IPS-15b (cell line): Measurements from ENCODE around the gene GRM7.

Experiments
- H3K27me3 ChIP-seq: one replicate; pipeline ENCODE4 v1.6.1; 2013; ENCODE audit warnings: low read length; ENCODE audit not compliant: control insufficient read depth, insufficient read depth
- H3K36me3 ChIP-seq: one replicate; pipeline ENCODE4 v1.6.1; 2013; ENCODE audit warnings: low read length; ENCODE audit not compliant: control insufficient read depth, insufficient read depth
- H3K4me1 ChIP-seq: one replicate; pipeline ENCODE4 v1.6.1; 2013; ENCODE audit warnings: mild to moderate bottlenecking, low read length; ENCODE audit not compliant: control insufficient read depth, insufficient read depth
- H3K4me3 ChIP-seq: one replicate; pipeline ENCODE4 v1.5.1; 2013; ENCODE audit warnings: low read depth, low read length
- H3K9ac ChIP-seq: one replicate; pipeline ENCODE4 v1.6.1; 2013; ENCODE audit warnings: low read depth, mild to moderate bottlenecking, low read length
- H3K9me3 ChIP-seq: one replicate; pipeline ENCODE4 v1.6.1; 2013; ENCODE audit warnings: mild to moderate bottlenecking, low read length; ENCODE audit not compliant: control insufficient read depth, insufficient read depth

The GRM7 gene

GRCh38 chr3:7469866-7470265, 609.0 kb downstream of the GRM7 start:
- Histone ChIP-seq H3K9ac (no peak overlapping the region), H3K27me3 (no peaks in the 10 kb centered on the region), H3K36me3 (no peaks in the 10 kb centered on the region)

DNA sequence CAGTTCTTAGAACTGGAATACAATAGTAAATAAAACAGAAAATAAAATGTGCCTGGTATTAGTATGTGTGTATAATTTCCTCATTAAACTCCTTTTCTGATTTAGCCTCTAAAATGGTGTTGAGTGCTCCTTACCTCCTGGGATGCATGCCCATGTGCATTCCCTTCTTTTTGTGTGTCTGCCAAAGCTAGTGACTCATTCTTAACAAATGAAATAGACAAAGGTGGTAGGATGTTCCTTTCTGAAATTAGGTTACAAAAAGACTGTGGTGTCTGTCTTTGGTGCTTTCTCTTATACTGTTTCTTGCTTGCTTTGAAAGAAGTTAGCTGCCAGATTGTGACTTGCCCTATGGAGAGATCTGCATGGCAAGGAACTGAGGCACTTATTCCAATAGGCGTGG, 623.7 kb downstream of the GRM7 start:
- no peaks in the 10 kb centered on the region for H3K4me1 ChIP-seq
- no peaks in the 10 kb centered on the region for H3K27me3 ChIP-seq
- no peak overlapping the region for H3K4me3 ChIP-seq
- no peaks in the 10 kb centered on the region for H3K9me3 ChIP-seq
- H3K36me3 ChIP-seq: no peaks in the 10 kb centered on the region
- no peak overlapping the region for H3K9ac ChIP-seq

More at GRCh38 chr3:7469866-7470265, 609.0 kb downstream of the GRM7 start:
- Histone ChIP-seq H3K4me1 (no peaks in the 10 kb centered on the region), H3K4me3 (no peak overlapping the region), H3K9me3 (no peaks in the 10 kb centered on the region)

- Histone ChIP-seq H3K4me1 (no peaks in the 10 kb centered on the region), H3K9ac (no peak overlapping the region), H3K36me3 (no peaks in the 10 kb centered on the region), H3K9me3 (no peaks in the 10 kb centered on the region), H3K27me3 (no peaks in the 10 kb centered on the region), H3K4me3 (no peak overlapping the region)
These were observed 626.8 kb downstream of the GRM7 start for GRCh38 chr3:7487763-7488162.

- no peaks in the 10 kb centered on the region for H3K9me3 ChIP-seq
- no peak overlapping the region for H3K9ac ChIP-seq
- H3K27me3 ChIP-seq: no peaks in the 10 kb centered on the region
- H3K4me1 ChIP-seq: no peaks in the 10 kb centered on the region
- no peaks in the 10 kb centered on the region for H3K36me3 ChIP-seq
- no peak overlapping the region for H3K4me3 ChIP-seq
These were observed 628.5 kb downstream of the GRM7 start for GRCh38 chr3:7489417-7489816.

- H3K36me3 ChIP-seq: no peaks in the 10 kb centered on the region
- no peaks in the 10 kb centered on the region for H3K27me3 ChIP-seq
- no peaks in the 10 kb centered on the region for H3K4me1 ChIP-seq
- H3K9ac ChIP-seq: no peak overlapping the region
- no peak overlapping the region for H3K4me3 ChIP-seq
- H3K9me3 ChIP-seq: no peaks in the 10 kb centered on the region
These were observed 637.8 kb downstream of the GRM7 start for GRCh38 chr3:7498715-7499114.

- no peaks in the 10 kb centered on the region for H3K36me3 ChIP-seq
- H3K4me1 ChIP-seq: no peaks in the 10 kb centered on the region
- no peaks in the 10 kb centered on the region for H3K9me3 ChIP-seq
- H3K4me3 ChIP-seq: no peak overlapping the region
- H3K9ac ChIP-seq: no peak overlapping the region
- H3K27me3 ChIP-seq: no peaks in the 10 kb centered on the region
These were observed 642.5 kb downstream of the GRM7 start for GRCh38 chr3:7503431-7503830.

DNA sequence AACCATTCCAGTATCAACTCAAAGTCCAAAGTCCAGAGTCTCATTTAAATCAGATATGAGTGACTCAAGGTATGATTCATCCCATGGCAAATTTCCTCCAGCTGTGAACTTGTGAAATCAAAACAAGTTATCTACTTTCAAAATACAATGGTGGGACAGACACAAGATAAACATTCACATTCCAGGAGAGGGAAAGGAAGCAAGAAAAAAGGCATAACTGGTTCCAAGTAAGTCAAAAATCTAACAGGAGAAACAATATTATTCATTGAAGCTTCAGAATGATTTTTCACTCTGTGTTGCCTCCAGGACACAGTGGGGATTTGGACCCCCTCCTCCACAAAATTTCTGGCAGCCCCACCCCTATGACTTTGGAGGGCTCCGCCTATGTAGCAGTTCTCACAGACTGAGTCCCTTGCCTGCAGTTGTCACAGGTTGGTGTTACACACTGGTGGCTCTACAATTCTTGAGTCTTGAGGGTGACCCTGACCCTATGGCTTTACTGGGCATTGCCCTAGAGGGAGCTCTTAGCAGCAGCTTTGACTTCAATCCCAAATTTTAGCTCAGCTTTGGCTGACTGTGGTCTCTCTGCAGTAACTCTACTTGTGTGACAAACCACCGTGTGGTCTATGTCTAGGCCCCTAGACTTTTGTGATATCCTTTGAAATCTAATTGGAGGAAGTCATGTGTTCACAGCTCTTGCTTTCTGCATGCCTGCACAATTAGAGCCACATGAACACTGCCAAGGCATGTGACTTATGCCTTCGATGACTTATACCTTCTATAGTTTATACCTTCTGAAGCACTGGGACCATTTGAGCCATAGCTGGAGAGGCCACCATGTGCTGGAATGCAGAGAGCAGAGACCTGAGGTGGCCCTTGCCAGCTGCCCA, 644.2 kb downstream of the GRM7 start:
- Histone ChIP-seq H3K9ac (no peak overlapping the region), H3K9me3 (no peaks in the 10 kb centered on the region)

GRCh38 chr3:7506606-7507180, 645.8 kb downstream of the GRM7 start:
- no peaks in the 10 kb centered on the region for H3K9me3 ChIP-seq
- H3K27me3 ChIP-seq: no peaks in the 10 kb centered on the region
- no peak overlapping the region for H3K4me3 ChIP-seq
- H3K36me3 ChIP-seq: no peaks in the 10 kb centered on the region
- no peaks in the 10 kb centered on the region for H3K4me1 ChIP-seq
- no peak overlapping the region for H3K9ac ChIP-seq

More for the DNA sequence above, 644.2 kb downstream of the GRM7 start:
- Histone ChIP-seq H3K27me3 (no peaks in the 10 kb centered on the region), H3K36me3 (no peaks in the 10 kb centered on the region), H3K4me3 (no peak overlapping the region), H3K4me1 (no peaks in the 10 kb centered on the region)

DNA sequence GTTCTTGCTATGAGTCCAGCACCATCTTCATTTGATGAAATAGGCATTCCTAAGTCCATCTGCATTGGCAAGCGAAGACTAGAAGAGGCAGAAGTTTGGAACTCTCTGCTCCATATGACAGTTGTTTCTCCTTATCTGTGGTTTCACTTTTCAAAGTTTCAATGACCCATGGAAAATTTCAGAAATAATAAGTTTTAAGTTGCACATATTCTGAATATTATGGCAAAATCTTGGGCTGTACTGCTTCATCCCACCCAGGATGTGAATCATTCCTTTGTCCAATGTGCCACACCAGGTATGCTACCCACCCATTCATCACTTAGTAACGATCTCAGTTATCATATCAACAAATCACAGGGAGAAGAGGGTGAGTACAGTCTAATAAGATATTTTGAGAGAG, 647.9 kb downstream of the GRM7 start:
- no peak overlapping the region for H3K4me3 ChIP-seq
- no peaks in the 10 kb centered on the region for H3K36me3 ChIP-seq
- no peaks in the 10 kb centered on the region for H3K27me3 ChIP-seq
- no peak overlapping the region for H3K9ac ChIP-seq
- no peaks in the 10 kb centered on the region for H3K9me3 ChIP-seq
- H3K4me1 ChIP-seq: no peaks in the 10 kb centered on the region

DNA sequence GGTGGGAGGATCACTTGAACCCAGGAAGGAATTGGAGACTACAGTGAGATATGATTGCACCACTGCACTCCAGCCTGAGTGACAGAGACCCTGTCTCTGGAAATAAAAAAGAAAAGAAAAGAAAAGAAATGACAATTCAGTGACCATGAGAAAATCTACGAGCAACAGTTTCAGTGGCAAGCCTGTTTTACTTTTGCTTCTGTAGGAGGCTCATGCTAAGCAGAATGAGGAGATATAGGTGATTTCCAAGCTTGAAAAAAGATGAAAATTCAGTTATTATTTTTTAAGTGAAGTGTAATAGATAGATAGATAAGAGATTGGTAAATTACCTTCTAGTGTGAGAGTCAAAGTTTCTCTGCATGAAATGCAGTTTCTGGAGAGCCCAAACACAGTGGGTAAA, 651.1 kb downstream of the GRM7 start:
- Histone ChIP-seq H3K36me3 (no peaks in the 10 kb centered on the region), H3K4me3 (no peak overlapping the region), H3K27me3 (no peaks in the 10 kb centered on the region), H3K9me3 (no peaks in the 10 kb centered on the region), H3K9ac (no peak overlapping the region), H3K4me1 (no peaks in the 10 kb centered on the region)

DNA sequence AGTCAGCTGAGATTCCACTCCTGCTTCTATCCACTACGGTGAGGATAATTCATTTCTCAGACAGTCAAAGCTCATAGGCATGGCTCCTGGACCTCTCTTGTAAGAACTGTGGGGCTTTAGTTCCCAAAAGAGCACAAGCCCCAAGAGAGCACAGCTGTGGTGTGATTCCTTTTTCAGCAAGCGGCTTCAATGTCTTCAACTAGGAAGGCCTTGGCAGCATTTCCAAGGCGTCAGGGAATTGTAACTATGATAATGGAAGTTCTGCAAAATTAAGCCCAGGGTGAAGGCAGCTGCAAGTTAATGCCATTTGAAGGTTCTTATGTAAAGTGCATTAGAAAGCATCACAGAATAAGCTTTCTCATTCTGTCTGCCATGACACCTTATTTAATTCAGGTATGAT, 657.1 kb downstream of the GRM7 start:
- H3K9ac ChIP-seq: no peak overlapping the region

GRCh38 chr3:7518456-7518855, 657.5 kb downstream of the GRM7 start:
- no peak overlapping the region for H3K4me3 ChIP-seq
- H3K27me3 ChIP-seq: no peaks in the 10 kb centered on the region
- no peaks in the 10 kb centered on the region for H3K9me3 ChIP-seq
- H3K4me1 ChIP-seq: no peaks in the 10 kb centered on the region
- H3K36me3 ChIP-seq: no peaks in the 10 kb centered on the region
- no peak overlapping the region for H3K9ac ChIP-seq

More for the DNA sequence above, 657.1 kb downstream of the GRM7 start:
- H3K36me3 ChIP-seq: no peaks in the 10 kb centered on the region
- no peak overlapping the region for H3K4me3 ChIP-seq
- no peaks in the 10 kb centered on the region for H3K27me3 ChIP-seq
- no peaks in the 10 kb centered on the region for H3K9me3 ChIP-seq
- H3K4me1 ChIP-seq: no peaks in the 10 kb centered on the region
